ENCODE measurements around the gene ENDOU. TPM values are rescaled to one million over a fixed set of nuclear protein-coding genes. Genes with fewer than 3 reads are reported as not detected.

The ENDOU gene
- not detected for total RNA-seq
- not detected for polyA plus RNA-seq
- 0 to 0.09 (median 0.04) reads per million in 6 experiments for total RNA-seq

GRCh38 chr12:47725091-47725772 is at the start of gene ENDOU:
ENDOU (minus strand) TSS chr12:47725490; CDS start chr12:47725413, 77 bp downstream.
- H3K27me3 Mint-ChIP-seq, result no peaks in the 10 kb centered on the region
- H3K9me3 Mint-ChIP-seq, result no peaks in the 10 kb centered on the region
- peaks cover 20 to 28% (median 26%) of the 10 kb centered on the region in 4 donors for H3K4me1 Mint-ChIP-seq
- peaks cover 0 to 29% (median 3%) of the 10 kb centered on the region in 3 donors for H3K36me3 Mint-ChIP-seq
- ATAC-seq (no peak), DNase-seq (no peak)
- H3K27ac Mint-ChIP-seq, result peak within 1 kb of the TSS in 3 of 10 donors; percentile 52 to 76 (median 67)
- no peak within 1 kb of the TSS for H3K4me3 Mint-ChIP-seq
- POLR2A ChIA-PET, result no interaction called here

DNA sequence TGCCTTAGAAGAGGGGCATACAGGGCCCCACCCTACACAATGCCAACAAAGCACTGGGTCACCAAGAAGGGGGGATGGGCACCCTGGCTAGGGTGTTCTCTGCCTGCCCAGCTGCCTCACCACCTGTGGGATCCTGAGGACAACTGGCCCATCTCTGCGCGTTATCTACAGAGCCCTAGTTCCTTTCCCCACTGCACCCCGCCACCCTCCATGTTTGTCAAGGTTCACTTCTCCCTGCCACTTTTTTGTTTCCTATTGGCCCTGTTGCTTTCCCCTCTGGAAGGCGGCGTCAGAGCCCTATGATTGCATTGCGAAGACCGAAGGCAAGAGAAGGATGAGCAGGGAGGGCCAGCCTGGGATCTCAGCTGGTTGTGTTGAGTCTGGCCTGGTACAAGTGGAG is 49.4 kb upstream of the ENDOU start:
- no peak for ATAC-seq
- no peaks in the 10 kb centered on the region for H3K9me3 Mint-ChIP-seq
- peak overlapping the region in 4 of 10 donors; percentile 19 to 81 (median 48) for H3K27ac Mint-ChIP-seq
- H3K27me3 Mint-ChIP-seq, result no peaks in the 10 kb centered on the region
- peak overlapping the region in 9 of 10 donors; percentile 18 to 92 (median 85) for H3K4me3 Mint-ChIP-seq
- no peak for DNase-seq
- POLR2A ChIA-PET, result interaction anchor here (0.5 to 2.2 kb wide), 2 partner anchors 31 to 59 kb away, joined by 3 to 6 read pairs; no protein-coding TSS in a partner anchor
- H3K4me1 Mint-ChIP-seq, result peaks cover 15 to 40% (median 31%) of the 10 kb centered on the region in 4 donors
- H3K36me3 Mint-ChIP-seq, result no peaks in the 10 kb centered on the region

- Mint-ChIP-seq H3K36me3 (no peaks in the 10 kb centered on the region), H3K4me1 (peaks cover 11 to 34% (median 25%) of the 10 kb centered on the region in 4 donors), H3K27ac (peak overlapping the region; percentile 49 to 88 (median 73)), H3K27me3 (no peaks in the 10 kb centered on the region), H3K4me3 (peak overlapping the region; percentile 80 to 92 (median 86)), H3K9me3 (no peaks in the 10 kb centered on the region)
- DNase-seq (no peak), ATAC-seq (no peak)
- POLR2A ChIA-PET, result interaction anchor here (0.5 to 3.6 kb wide), 6 partner anchors 15 to 58 kb away, joined by 3 to 18 read pairs (median 4); partner anchors contain the start of gene RAPGEF3
These were observed 48.7 kb upstream of the ENDOU start for GRCh38 chr12:47773858-47774580.

DNA sequence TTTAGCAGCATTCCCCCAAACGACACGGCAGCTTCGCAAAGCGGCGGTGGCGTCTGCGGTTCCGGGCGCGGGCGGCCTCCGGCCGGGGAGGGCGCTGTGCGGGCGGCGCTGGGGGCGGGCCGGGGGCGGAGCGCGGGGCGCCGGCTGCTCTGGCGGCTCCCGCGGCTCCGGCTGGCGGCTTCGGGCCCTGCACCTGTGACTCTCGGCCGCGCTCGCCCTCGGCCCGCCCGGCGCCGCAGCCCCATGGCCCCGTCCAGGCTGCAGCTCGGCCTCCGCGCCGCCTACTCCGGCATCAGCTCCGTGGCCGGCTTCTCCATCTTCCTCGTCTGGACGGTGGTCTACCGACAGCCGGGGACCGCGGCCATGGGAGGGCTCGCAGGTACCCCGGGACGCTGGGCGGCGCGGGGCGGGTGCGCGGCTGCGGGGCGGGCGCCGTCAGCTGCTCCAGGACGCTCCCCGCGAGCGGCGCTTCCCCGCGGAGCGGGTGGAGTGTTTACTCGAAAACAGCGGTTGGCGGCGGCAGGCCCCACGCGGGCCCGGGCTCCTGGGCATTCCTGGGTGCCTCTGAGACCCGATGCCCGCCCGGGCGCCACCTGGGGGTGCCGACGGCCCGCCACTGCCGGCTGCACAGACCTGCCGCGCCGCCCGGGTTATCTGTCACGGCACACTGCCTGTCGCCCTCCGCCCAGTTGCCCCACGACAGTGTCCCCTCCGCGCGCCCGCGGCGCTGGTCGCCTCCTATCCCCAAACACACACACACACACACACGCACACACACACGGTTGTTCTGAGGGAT is 48.0 kb upstream of the ENDOU start, which contains the start of gene SLC48A1:
Gene SLC48A1, plus strand, starts transcription at position 177 of the 796 bp plus-strand sequence. Its CDS starts 67 bp downstream, at position 244.
- DNase-seq (peak; percentile 53 to 80 (median 76)), ATAC-seq (peak; percentile 91)
- Mint-ChIP-seq H3K27me3 (no peaks in the 10 kb centered on the region), H3K4me3 (peak within 1 kb of the TSS; percentile 82 to 92 (median 88)), H3K27ac (peak within 1 kb of the TSS; percentile 49 to 88 (median 80)), H3K9me3 (no peaks in the 10 kb centered on the region), H3K36me3 (no peaks in the 10 kb centered on the region), H3K4me1 (peaks cover 9 to 33% (median 22%) of the 10 kb centered on the region in 4 donors)
- POLR2A ChIA-PET, result interaction anchor here (0.7 to 3.6 kb wide), 9 partner anchors 14 to 185 kb away, joined by 3 to 18 read pairs (median 5); partner anchors contain the start of genes RAPGEF3 and RPAP3

DNA sequence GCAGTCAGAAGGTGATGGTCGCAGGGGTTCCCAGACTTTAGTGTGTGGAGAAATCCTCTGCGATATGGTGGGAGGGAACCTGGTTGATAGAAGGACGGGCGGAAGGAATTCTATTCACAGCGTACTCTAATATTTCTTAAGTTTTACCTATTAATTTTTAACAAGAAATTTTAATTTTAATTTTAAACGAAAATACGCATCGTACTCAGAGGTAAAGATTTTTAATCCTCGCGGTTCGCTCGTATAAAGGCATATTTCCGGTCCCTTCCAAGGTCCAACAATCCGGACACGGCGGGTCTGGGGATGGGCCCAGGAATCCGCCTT is 47.4 kb upstream of the ENDOU start:
- Mint-ChIP-seq H3K27me3 (no peaks in the 10 kb centered on the region), H3K9me3 (no peaks in the 10 kb centered on the region), H3K36me3 (no peaks in the 10 kb centered on the region), H3K27ac (peak overlapping the region in 8 of 10 donors; percentile 41 to 88 (median 80)), H3K4me3 (peak overlapping the region; percentile 76 to 90 (median 85)), H3K4me1 (peaks cover 7 to 30% (median 18%) of the 10 kb centered on the region in 4 donors)
- DNase-seq (no peak), ATAC-seq (no peak)
- POLR2A ChIA-PET, result interaction anchor here (0.7 to 3.6 kb wide), 9 partner anchors 14 to 186 kb away, joined by 3 to 18 read pairs (median 5); partner anchors contain the start of genes RAPGEF3 and RPAP3

DNA sequence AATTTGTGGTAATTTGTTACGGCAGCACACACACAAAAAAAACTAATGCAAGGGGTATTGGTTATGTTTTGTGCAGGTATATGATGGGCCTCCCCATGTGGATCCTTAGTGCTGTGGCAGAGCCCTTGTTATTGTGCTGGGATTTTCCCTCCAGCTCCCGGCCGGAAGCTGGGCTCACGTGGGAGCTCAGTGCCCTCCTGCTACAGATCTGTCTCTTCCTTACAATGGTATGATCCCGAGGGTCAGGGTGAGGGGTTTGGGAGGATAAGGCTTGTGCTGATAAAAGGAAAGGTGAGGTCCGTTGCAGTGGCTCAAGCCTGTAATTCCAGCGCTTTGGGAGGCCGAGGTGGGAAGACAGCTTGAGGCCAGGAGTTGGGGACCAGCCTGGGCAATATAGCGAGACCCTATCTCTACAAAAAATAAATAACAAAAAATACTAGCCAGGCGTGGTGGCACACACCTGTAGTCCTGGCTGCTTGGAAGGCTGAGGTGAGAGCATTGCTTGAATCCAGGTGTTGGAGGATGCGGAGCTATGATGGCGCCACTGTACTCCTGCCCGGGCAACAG is 46.9 kb upstream of the ENDOU start:
- POLR2A ChIA-PET, result interaction anchor here (1.3 to 3.6 kb wide), 5 partner anchors 13 to 67 kb away, joined by 5 to 18 read pairs (median 8); partner anchors contain the start of genes RAPGEF3 and RPAP3
- Mint-ChIP-seq H3K27me3 (no peaks in the 10 kb centered on the region), H3K9me3 (no peaks in the 10 kb centered on the region), H3K27ac (peak overlapping the region in 8 of 10 donors; percentile 6 to 88 (median 80)), H3K4me1 (peaks cover 12 to 33% (median 21%) of the 10 kb centered on the region in 4 donors), H3K4me3 (peak overlapping the region; percentile 76 to 90 (median 85)), H3K36me3 (no peaks in the 10 kb centered on the region)
- no peak for ATAC-seq
- DNase-seq, result no peak

GRCh38 chr12:47771304-47771703 is 46.0 kb upstream of the ENDOU start:
- Mint-ChIP-seq H3K4me3 (peak overlapping the region in 3 of 10 donors; percentile 38 to 89 (median 58)), H3K4me1 (peaks cover 16 to 38% (median 30%) of the 10 kb centered on the region in 4 donors)
- POLR2A ChIA-PET, result interaction anchor here (2.6 to 3.6 kb wide), 2 partner anchors 29 to 67 kb away, joined by 12 to 18 read pairs; no protein-coding TSS in a partner anchor

GRCh38 chr12:47770086-47770726 is 44.9 kb upstream of the ENDOU start:
- Mint-ChIP-seq H3K27me3 (no peaks in the 10 kb centered on the region), H3K9me3 (no peaks in the 10 kb centered on the region), H3K4me3 (no peak overlapping the region), H3K4me1 (peaks cover 23 to 43% (median 37%) of the 10 kb centered on the region in 4 donors), H3K36me3 (no peaks in the 10 kb centered on the region), H3K27ac (no peak overlapping the region)
- DNase-seq (no peak), ATAC-seq (no peak)
- POLR2A ChIA-PET, result interaction anchor here (0.6 to 1.6 kb wide), 3 partner anchors 10 to 34 kb away, joined by 3 to 4 read pairs (median 3); no protein-coding TSS in a partner anchor

More at GRCh38 chr12:47771304-47771703, 46.0 kb upstream of the ENDOU start:
- no peak overlapping the region for H3K27ac Mint-ChIP-seq
- no peaks in the 10 kb centered on the region for H3K36me3 Mint-ChIP-seq
- no peaks in the 10 kb centered on the region for H3K9me3 Mint-ChIP-seq
- ATAC-seq (no peak), DNase-seq (no peak)
- H3K27me3 Mint-ChIP-seq, result no peaks in the 10 kb centered on the region

- no peak overlapping the region for H3K27ac Mint-ChIP-seq
- H3K36me3 Mint-ChIP-seq, result no peaks in the 10 kb centered on the region
- H3K4me1 Mint-ChIP-seq, result peaks cover 21 to 42% (median 34%) of the 10 kb centered on the region in 4 donors
- no peaks in the 10 kb centered on the region for H3K9me3 Mint-ChIP-seq
- H3K27me3 Mint-ChIP-seq, result no peaks in the 10 kb centered on the region
- POLR2A ChIA-PET, result interaction anchor here (0.6 to 1.6 kb wide), 3 partner anchors 11 to 35 kb away, joined by 3 to 4 read pairs (median 3); no protein-coding TSS in a partner anchor
- H3K4me3 Mint-ChIP-seq, result no peak overlapping the region
- DNase-seq (no peak), ATAC-seq (no peak)
These were observed 44.2 kb upstream of the ENDOU start for GRCh38 chr12:47769234-47770085.

DNA sequence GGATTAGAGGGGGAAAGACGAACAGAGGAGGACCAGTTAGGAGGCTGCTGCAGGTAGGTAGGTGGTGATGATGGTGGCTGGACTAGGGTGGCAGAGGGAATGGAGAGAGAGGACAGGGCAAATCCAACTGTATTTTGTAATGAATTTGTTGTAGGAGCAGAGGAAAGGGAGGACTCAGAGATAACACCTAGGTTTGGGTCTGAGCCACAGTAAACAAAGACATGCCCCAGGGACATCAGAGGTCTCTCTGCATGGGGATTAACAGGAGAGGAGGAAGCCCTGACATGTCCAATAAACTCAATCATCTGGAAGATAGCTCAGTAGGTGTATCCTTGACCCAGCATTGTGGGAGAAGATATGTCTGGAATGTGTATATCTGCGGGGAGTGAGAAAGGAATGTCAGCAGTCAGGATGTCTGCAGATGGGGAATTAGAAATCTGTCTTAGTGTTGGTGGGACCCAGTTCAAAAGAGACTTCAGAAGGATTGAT is 43.1 kb upstream of the ENDOU start:
- Mint-ChIP-seq H3K9me3 (no peaks in the 10 kb centered on the region), H3K27me3 (no peaks in the 10 kb centered on the region), H3K36me3 (no peaks in the 10 kb centered on the region), H3K4me3 (no peak overlapping the region), H3K27ac (no peak overlapping the region), H3K4me1 (peaks cover 21 to 32% (median 31%) of the 10 kb centered on the region in 4 donors)
- no peak for DNase-seq
- no peak for ATAC-seq
- POLR2A ChIA-PET, result interaction anchor here (1.6 kb wide), 1 partner anchor 12 kb away, joined by 4 read pairs; no protein-coding TSS in a partner anchor
